Measurements from ENCODE around the gene TMEM200C. TPM values are rescaled to one million over a fixed set of nuclear protein-coding genes. Genes with fewer than 3 reads are reported as not detected.
A peak's percentile ranks its signal among the peaks of the same experiment; 100 is the strongest.
"Not testable (repeated sequence)": the region's sequence is repeated elsewhere in the genome, so short reads cannot be mapped to it uniquely, and the experiment has no call there.

Gene TMEM200C
- polyA plus RNA-seq, 3 donors, result 1.4 to 2.1 (median 1.6) TPM

GRCh38 chr18:5895876-5896740 is 786 bp upstream of the TMEM200C start:
- peak in 3 of 11 donors; percentile 20 to 44 (median 34) for DNase-seq (ENCODE audit: extremely low read depth in 1 of 11, low read depth in 9 of 11, low spot score in 4 of 11)

GRCh38 chr18:5894611-5895298 is 567 bp downstream of the TMEM200C start:
- peak in 4 of 11 donors; percentile 33 to 59 (median 38) for DNase-seq (ENCODE audit: extremely low read depth in 1 of 11, low read depth in 9 of 11, low spot score in 4 of 11)

DNA sequence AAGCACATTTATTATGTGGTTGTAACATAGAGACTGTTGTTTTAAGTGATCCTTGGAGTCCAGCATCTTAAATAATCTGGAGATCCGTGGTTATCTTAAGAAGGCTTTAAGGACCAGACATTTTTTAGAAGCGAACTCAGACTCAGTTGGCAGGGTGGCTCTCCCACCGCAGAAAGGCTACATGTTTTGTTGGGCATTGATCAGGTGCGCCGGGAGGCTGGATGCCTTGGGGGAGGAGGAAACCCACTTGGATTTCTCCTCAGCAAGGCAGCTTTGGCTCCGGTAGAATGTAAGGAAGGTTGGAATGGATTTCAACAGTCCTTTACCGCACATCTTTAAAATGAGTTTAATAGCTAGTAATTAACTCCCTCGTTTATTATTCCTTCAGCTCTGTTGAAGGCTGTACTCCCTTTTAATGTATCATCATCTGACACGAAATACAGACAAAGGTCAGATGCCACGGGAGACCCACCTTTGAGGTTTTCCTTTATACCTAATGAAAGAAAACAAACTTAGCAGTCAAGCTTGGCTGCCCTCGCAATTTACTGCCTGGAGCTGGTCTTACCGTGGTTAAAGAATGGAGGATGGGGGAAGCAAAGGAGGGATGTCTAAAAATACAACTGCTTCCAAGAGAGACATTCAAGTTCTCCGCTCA is 1.2 kb downstream of the TMEM200C start:
- peak in 8 of 11 donors; percentile 41 to 75 (median 58) for DNase-seq (ENCODE audit: extremely low read depth in 1 of 11, low read depth in 9 of 11, low spot score in 4 of 11)

- no peak for DNase-seq (ENCODE audit: extremely low read depth in 1 of 11, low read depth in 9 of 11, low spot score in 4 of 11)
Observed at GRCh38 chr18:5892823-5893431, 2.4 kb downstream of the TMEM200C start.

GRCh38 chr18:5891854-5892215 is 3.5 kb downstream of the TMEM200C start:
- no peak for DNase-seq (ENCODE audit: extremely low read depth in 1 of 11, low read depth in 9 of 11, low spot score in 4 of 11)

- DNase-seq (ENCODE audit: extremely low read depth in 1 of 11, low read depth in 9 of 11, low spot score in 4 of 11), result no peak
Observed at GRCh38 chr18:5891184-5891853, 4.0 kb downstream of the TMEM200C start.

DNA sequence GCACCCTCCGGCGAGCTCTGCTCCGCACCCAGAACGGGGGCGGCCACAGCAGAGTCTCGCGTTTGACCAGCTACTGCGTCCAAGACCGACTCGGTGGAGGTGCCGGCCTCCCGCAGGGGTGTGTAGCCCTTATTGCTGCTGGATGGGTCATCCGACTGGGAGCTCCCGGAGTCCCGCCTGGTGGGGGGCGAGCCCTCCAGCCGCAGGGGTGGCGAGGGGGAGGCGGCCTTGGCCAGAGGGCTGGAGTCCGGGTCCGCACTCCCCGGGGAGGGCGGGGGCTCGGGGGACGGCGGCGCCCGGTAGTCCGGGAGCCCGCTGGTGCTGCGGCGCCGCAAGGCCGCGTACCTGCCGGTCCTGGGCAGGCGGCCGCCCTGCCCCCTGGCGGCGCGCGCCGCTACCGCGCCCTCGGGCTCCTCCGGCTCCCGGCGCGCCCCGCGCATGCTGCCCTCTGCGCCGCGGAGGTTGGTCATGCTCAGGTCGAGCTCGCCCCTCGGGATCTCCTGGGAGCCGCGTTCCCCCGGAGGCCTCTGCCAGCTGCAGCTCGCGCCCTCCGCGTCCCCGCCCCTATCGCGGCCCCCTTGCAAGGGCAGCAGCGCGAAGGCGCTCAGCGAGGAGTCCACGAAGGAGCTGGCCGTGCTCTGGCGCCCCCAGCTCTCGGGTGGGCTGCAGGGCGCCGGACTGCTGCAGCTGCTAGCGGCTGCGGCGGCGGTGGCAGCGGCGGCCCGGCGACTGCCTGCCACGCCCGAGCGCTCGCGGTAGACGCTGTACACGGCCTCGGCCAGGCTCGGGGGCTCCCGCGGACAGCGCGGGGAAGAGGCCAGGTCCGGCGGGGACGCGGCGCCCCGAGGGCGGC is 4.8 kb downstream of the TMEM200C start:
- peak in 3 of 11 donors; percentile 45 to 56 (median 51) for DNase-seq (ENCODE audit: extremely low read depth in 1 of 11, low read depth in 9 of 11, low spot score in 4 of 11)

DNA sequence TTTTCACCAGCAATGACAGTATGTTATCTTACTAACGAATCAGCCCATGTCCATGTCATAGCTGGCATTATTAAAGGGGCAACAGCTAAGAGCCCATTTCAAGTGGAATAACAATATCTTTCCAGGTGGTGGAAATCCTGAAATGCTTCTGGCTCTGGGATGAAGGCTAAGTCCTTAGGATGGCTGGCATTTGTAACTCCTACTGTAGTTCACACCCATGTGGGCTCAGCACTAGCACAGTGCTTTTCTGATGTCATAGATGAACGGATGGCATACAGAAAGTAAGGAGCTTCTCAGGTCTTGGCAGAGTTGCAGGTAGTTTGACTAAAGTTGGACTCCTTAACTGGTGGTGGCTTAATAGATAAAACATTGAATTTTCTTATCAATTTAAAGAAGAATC is 10.0 kb downstream of the TMEM200C start:
- no peak for DNase-seq (ENCODE audit: extremely low read depth in 1 of 11, low read depth in 9 of 11, low spot score in 4 of 11)

DNA sequence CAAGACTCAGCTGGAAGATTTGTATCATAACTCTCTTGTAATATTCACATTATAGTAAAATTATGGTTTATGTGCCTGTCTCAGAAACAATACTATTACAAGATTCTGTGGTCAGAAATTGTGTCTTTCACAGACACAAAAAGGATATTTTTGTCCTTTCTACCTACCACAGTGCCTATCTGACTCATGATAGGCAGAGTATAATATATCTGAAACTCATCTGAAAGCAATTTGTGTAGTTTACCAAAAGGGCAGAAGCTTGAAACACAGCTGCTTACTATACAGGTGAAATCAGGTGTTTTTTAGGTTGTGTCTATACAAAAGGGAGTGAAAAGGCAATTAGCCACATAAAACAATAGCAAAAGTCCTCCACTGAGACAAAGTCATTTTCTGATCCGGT is 10.9 kb downstream of the TMEM200C start:
- DNase-seq (ENCODE audit: extremely low read depth in 1 of 11, low read depth in 9 of 11, low spot score in 4 of 11), result no peak

DNA sequence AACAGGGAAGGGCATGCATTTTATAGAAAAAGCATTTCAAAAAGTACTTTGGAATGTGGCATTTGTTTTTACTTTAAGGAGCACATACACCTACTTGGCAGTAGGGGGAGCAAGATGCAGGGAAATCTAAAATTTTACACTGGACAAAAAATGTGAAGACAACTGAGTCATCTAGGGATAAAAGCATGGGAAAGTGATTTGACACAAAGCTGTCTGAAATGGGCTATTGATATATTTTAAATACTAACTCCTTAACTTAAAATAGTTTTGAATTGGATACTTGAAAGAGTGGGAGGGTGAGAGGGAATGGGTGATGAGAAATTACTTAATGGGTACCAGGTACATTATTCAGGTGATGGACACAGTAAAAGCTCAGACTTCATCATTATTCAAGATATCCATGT is 15.8 kb downstream of the TMEM200C start:
- DNase-seq (ENCODE audit: extremely low read depth in 1 of 11, low read depth in 9 of 11, low spot score in 4 of 11), result no peak

DNA sequence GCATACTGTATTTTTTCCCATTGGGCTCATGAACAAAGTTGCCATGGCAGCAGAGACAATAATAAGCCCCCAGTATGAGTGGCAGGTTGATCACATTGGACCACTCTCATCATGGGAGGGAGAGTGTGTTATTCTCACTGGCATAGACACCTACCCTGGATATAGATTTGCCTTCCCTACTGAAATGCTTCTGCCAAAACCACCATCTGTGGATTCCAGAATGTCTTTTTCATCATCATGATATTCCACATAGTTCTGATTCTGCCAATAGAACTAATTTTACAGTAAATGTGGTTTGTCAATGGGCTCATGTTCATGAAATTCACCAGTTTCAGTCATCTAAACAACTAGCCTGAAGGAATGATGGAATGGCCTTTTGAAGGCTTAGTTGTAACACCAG is 18.4 kb downstream of the TMEM200C start:
- no peak for DNase-seq (ENCODE audit: extremely low read depth in 1 of 11, low read depth in 9 of 11, low spot score in 4 of 11)

DNA sequence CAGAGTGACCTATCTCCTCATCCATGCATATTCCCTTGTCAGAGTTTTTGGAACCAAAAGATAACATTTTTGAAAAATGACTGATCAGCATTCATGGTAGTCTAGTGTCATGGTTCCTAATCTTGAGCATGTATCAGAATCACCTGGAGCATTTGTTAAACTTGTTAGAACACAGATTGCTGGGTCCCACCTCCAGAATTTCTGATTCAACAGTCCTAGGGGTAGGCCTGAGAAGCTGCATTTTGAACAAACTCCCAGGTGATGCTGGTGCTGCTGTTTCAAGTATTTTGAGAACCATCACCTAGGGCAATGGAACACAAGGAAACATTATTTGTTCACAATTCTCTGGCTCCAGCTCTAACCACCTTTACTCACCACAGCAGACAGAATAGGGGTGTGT is 21.0 kb downstream of the TMEM200C start:
- DNase-seq (ENCODE audit: extremely low read depth in 1 of 11, low read depth in 9 of 11, low spot score in 4 of 11), result no peak

DNA sequence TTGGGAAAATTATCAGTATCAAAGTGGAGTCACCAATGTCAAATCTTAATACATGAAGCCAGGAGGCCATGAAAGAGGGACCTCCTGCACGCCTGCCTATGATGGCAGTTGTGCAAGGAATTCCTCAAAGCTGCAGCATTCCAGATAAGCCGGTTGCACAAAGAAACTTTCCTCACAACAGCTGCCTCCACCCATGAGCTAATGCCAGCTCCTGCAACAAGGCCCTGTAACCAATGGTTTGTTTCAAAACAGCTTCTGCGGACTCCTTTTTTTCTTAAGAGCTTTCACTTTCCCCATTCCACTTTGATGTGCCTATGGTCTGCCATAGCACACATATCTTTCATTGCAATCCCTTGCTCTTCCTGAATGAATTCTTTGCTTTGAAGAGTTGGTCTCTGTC is 22.4 kb downstream of the TMEM200C start:
- DNase-seq (ENCODE audit: extremely low read depth in 1 of 11, low read depth in 9 of 11, low spot score in 4 of 11), result no peak

GRCh38 chr18:5871426-5871825 is 23.9 kb downstream of the TMEM200C start:
- no peak for DNase-seq (ENCODE audit: extremely low read depth in 1 of 11, low read depth in 9 of 11, low spot score in 4 of 11)

DNA sequence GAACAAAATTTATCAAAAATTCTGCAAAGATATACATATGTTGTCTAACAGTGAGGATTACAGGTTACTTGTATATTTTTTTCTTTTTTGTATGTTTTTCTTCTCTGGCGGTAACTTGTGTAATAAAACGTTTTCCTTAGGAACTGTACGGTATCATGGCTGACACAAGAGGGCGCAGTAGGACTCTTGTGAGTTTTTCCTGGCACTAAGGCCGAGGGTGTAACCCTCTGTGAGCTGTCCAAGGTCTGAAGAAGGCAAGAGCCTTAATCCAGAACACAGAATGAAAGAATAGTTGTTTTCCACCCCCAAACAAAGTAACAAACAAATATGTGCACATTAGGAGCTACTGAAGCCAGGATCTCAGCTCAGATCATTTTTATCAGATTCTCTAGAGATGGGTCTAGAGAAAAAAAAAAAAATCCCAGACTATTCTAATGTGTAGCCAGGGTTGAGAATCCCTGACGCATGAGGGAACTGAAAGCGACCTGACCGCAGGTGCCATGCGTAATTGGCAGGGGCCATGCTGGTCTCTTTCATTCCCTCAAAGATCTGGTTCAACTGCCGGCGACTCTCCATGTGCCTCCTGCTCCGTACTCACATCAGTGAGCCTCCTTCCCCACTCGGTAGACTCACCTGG is 27.0 kb downstream of the TMEM200C start:
- DNase-seq (ENCODE audit: extremely low read depth in 1 of 11, low read depth in 9 of 11, low spot score in 4 of 11), result peak; percentile 66 to 90 (median 81)

DNA sequence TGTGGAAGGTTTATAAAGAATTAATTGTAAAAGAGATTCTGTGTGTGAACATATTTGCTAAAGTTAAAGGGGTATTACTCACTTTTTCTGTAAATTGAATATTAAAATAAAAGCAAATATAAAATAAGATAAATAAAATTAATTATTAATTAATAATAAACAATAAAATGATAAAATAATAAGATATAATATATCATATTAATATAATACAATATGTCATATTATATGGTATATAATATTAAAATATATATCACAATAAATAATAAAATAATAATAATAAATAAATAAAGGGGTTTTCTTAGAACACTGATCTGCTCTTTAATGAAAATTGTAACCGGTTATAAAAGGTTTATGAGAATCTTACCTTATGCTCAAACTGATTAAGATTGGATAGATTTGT is 29.8 kb downstream of the TMEM200C start:
- no peak for DNase-seq (ENCODE audit: extremely low read depth in 1 of 11, low read depth in 9 of 11, low spot score in 4 of 11)

- not testable (repeated sequence) for DNase-seq (ENCODE audit: extremely low read depth in 1 of 11, low read depth in 9 of 11, low spot score in 4 of 11)
Observed at GRCh38 chr18:5862127-5862526, 33.2 kb downstream of the TMEM200C start.

DNA sequence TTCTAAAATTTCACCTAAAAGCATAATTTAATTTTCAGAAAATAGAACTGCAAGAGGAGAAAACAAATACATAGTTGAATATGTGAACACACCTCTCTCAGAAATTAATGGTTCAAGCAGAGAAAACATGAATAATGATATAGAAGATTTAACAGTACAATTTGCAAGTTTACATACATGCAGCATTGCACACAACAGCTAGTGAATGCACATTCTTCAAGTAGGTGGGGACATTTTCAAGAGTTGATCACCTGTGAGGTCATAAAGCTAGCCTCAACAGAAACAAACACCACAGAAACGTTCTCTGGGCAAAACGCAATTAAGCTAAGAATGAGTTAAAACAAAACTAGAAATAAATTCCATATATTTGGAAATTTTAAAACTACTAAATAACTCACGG is 38.1 kb downstream of the TMEM200C start:
- no peak for DNase-seq (ENCODE audit: extremely low read depth in 1 of 11, low read depth in 9 of 11, low spot score in 4 of 11)

All from renal cortex interstitium (tissue), 11 donors.